Measurements from ENCODE around the gene TRAPPC3. TPM values are rescaled to one million over a fixed set of nuclear protein-coding genes. Genes with fewer than 3 reads are reported as not detected.

TRAPPC3 gene
- total and polyA plus RNA-seq, 9 of the 15 experiments (the other 6 are each of a cell fraction or from before 2014, with no cell fraction given) = 20.6 to 141 (median 112) TPM

GRCh38 chr1:36156329-36157114 is 7.2 kb upstream of the TRAPPC3 start (continued):
- TF ChIP-seq REST (IDR thresholded peaks at IDR 0.05; ENCODE audit: borderline replicate concordance) = 0 out of 2 replicates have a peak, but pooled peaks have one; percentile 14
- no peak for TF ChIP-seq REST (CRISPR knock-in tag; IDR thresholded peaks at IDR 0.05; ENCODE audit: low read depth)
- TF ChIP-seq ZNF717 (CRISPR knock-in tag; IDR thresholded peaks at IDR 0.05) = peak; percentile 76; the same call in 1 of the 2 replicates
- TF ChIP-seq PRPF4 (IDR thresholded peaks at IDR 0.05; ENCODE audit: insufficient read depth, low read depth, low read length, poor library complexity, severe bottlenecking) = peak; percentile 68
- peak; percentile 4; the same call in 1 of the 2 replicates for TF ChIP-seq ZSCAN29 (IDR thresholded peaks at IDR 0.05)
- no peak for TF ChIP-seq CBX8 (IDR thresholded peaks at IDR 0.05; ENCODE audit: borderline replicate concordance, extremely low read depth, low read depth, low read length, poor library complexity, severe bottlenecking)
- TF ChIP-seq, protein P1, sequence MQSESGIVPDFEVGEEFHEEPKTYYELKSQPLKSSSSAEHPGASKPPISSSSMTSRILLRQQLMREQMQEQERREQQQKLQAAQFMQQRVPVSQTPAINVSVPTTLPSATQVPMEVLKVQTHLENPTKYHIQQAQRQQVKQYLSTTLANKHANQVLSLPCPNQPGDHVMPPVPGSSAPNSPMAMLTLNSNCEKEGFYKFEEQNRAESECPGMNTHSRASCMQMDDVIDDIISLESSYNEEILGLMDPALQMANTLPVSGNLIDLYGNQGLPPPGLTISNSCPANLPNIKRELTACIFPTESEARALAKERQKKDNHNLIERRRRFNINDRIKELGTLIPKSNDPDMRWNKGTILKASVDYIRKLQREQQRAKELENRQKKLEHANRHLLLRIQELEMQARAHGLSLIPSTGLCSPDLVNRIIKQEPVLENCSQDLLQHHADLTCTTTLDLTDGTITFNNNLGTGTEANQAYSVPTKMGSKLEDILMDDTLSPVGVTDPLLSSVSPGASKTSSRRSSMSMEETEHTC (IDR thresholded peaks at IDR 0.05) = no peak; the same call in 1 of the 2 replicates
- no peak for TF ChIP-seq ATF1 (CRISPR knock-in tag; IDR thresholded peaks at IDR 0.05)
- peak; percentile 11 for TF ChIP-seq ATF1 (tag; IDR thresholded peaks at IDR 0.05)
- TF ChIP-seq ZBTB1 (CRISPR knock-in tag; IDR thresholded peaks at IDR 0.05; ENCODE audit: borderline replicate concordance, low read depth) = peak; percentile 50; the same call in 1 of the 2 replicates
- no peak for TF ChIP-seq SRSF3 (IDR thresholded peaks at IDR 0.05; ENCODE audit: insufficient read depth, low read length)
- TF ChIP-seq MYC (IDR thresholded peaks at IDR 0.05; ENCODE audit: low read depth, low read length) = peak; percentile 58
- no peak for TF ChIP-seq MYC (CRISPR knock-in tag; IDR thresholded peaks at IDR 0.05; ENCODE audit: borderline replicate concordance, low read depth)
- peak; percentile 10 for TF ChIP-seq TBP (optimal IDR thresholded peaks at IDR 0.05; ENCODE audit: low read depth, low read length)
- no peak for TF ChIP-seq ZNF274 (IDR thresholded peaks at IDR 0.05; ENCODE audit: borderline replicate concordance, low read depth, low read length)
- peak in 1 of 2 experiments; percentile 6; a peak in 3 of 4 replicates for TF ChIP-seq NRF1 (conservative IDR thresholded peaks at IDR 0.05 in 1 of 2, IDR thresholded peaks at IDR 0.05 in 1 of 2)

Measured in K562 (cell line).